Stimulated activated CD4-positive, alpha-beta T cell treated with anti-CD3 and anti-CD28 coated beads, TNF-alpha, amount 100 ng/mL, for 4 hours (primary cell): ENCODE data around the gene CCDC134.

ENCODE experiments used
- DNase-seq, 3 experiments: peaks; one replicate each; pipeline ENCODE4 v3.0.0-alpha.2; 2020; ENCODE audit warnings: low read depth in 3 of 3

CCDC134 gene

GRCh38 chr22:41800348-41801146 lies at the start of gene CCDC134:
CCDC134 (plus strand) TSS chr22:41800679; CDS start chr22:41808891, 8,212 bp downstream.
- peak; percentile 77 to 79 (median 77) for DNase-seq

- no peak for DNase-seq
Measured at GRCh38 chr22:41752011-41752970, 48.2 kb upstream of the CCDC134 start.

- DNase-seq = no peak
Measured at GRCh38 chr22:41753984-41754383, 46.5 kb upstream of the CCDC134 start.

GRCh38 chr22:41757502-41757901 lies 43.0 kb upstream of the CCDC134 start:
- DNase-seq = no peak

GRCh38 chr22:41758231-41758630 lies 42.2 kb upstream of the CCDC134 start:
- no peak for DNase-seq

- DNase-seq = no peak
Measured at GRCh38 chr22:41762980-41763779, 37.3 kb upstream of the CCDC134 start.

GRCh38 chr22:41766476-41766875 lies 34.0 kb upstream of the CCDC134 start:
- no peak for DNase-seq

- no peak for DNase-seq
Measured at GRCh38 chr22:41768430-41768829, 32.0 kb upstream of the CCDC134 start.

GRCh38 chr22:41770715-41771468 lies 29.6 kb upstream of the CCDC134 start:
- no peak for DNase-seq

GRCh38 chr22:41772198-41772597 lies 28.3 kb upstream of the CCDC134 start:
- DNase-seq = no peak

GRCh38 chr22:41772645-41773044 lies 27.8 kb upstream of the CCDC134 start:
- no peak for DNase-seq

GRCh38 chr22:41775338-41775737 lies 25.1 kb upstream of the CCDC134 start:
- no peak for DNase-seq

- DNase-seq = no peak
Measured at GRCh38 chr22:41775976-41776375, 24.5 kb upstream of the CCDC134 start.

GRCh38 chr22:41776381-41776780 lies 24.1 kb upstream of the CCDC134 start:
- DNase-seq = no peak

GRCh38 chr22:41777749-41778425 lies 22.6 kb upstream of the CCDC134 start:
- no peak for DNase-seq

GRCh38 chr22:41779929-41780505 lies 20.5 kb upstream of the CCDC134 start:
- DNase-seq = no peak

GRCh38 chr22:41780746-41781505 lies 19.6 kb upstream of the CCDC134 start:
- peak; percentile 37 to 68 (median 56) for DNase-seq

GRCh38 chr22:41781507-41781906 lies 19.0 kb upstream of the CCDC134 start:
- DNase-seq = no peak

- no peak for DNase-seq
Measured at GRCh38 chr22:41782316-41782715, 18.2 kb upstream of the CCDC134 start.
